GM12801 (cell line): ENCODE results near the gene SENP2.

ENCODE experiments used
- CTCF ChIP-seq: IDR thresholded peaks from one replicate; pipeline ENCODE4 v1.5.1; 2011; ENCODE audit warnings: control low read depth; ENCODE audit not compliant: insufficient read length; ENCODE audit errors: extremely low read depth

SENP2 gene

DNA sequence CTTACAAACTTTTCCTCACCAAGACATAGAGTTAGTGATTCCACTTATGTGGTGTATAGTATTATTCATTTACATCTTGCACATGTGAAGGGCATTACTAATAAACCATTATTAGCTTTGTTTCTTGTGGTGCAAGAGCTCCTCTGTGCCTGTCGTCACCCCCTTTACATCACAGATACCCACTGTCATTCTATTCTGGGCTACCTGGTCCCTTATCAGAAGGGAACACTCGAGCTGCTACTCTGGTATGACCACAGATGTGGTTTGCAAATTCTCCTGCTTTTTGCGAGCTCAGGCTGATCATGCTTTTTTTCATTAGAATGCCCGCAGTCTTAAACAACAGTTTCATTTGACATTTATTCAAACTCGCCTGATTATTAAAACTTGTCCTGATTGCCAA is 13.9 kb upstream of the SENP2 start:
- TF ChIP-seq CTCF: no peak

DNA sequence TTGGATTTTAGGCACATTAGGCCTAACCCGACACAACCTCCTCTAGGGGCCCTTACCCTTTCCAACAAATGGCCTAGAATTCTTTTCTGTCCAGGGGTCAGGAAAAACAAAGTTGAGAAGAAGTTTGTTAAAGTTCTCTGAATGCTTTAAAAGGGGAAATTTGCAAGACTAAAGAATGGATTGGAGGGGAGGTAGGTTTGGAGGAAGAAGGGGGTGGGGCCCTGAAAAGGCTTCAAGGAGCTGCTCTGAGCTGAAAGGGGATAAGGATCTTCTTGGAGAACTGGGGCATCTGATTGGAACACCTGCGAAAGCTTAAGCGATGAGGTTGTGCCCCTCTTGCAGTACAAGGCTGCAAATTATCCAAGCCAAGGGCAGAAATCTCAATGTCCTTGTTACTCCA is 3.9 kb upstream of the SENP2 start:
- TF ChIP-seq CTCF: no peak

- TF ChIP-seq CTCF: no peak
Observed at GRCh38 chr3:185582871-185583270, 3.2 kb upstream of the SENP2 start.

DNA sequence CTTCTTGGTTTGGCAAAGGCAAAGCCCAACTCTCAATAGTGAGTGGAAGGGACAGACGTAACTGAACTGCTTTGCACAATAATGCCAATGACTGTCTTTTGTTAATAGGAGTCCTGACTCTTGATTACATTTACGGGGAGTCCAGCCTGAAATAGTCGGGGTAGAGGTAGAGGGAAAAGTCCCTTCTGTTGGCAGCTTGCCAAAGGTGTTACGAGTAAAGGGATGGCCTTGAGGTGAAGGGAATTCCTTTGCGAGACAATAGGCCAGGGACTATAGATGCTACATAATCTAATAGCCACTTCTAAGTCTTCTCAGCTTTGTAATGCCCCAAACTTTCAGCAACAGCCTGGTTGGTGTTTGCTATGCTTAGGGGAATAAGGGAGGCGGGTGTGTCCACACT is 2.2 kb upstream of the SENP2 start:
- TF ChIP-seq CTCF: no peak

DNA sequence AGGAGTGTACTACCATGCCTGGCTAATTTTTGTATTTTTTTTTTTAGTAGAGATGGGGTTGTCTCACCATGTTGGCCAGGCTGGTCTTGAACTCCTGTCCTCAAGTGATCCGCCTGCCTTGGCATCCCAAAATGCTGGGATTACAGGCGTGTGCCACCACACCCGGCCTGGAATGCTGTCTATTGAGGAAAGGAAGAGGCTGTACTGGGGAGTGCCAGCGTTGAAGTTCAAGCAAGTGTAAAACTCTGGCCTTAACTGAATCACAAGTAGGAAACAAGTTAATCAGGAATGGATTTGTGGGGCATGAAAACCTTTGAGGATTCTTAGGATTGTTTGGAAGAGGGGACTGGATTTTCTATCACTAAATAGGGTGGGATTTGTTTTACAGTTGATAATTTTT is 1.4 kb upstream of the SENP2 start:
- TF ChIP-seq CTCF: no peak

GRCh38 chr3:185585518-185585858 is 607 bp upstream of the SENP2 start:
- no peak for TF ChIP-seq CTCF

GRCh38 chr3:185586686-185587039 is 568 bp downstream of the SENP2 start:
- TF ChIP-seq CTCF: no peak

DNA sequence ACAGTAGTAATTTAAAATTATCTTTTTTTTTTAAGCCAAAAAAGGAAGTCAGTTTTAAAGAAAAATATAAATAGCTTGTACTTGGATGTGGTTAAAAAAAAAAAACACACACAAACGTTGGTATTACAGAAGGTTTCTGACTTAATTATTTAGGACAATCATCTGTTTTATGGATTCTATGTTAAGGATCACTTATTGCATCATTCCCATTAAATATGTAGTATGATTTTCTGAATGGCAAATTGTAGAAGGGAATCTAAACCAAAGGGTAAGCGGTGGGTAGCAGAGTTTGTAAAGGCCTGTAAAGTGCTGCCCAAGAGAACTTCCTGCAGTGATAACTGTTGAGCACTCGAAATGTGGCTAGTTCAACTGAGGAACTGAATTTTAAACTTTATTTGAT is 8.0 kb downstream of the SENP2 start:
- no peak for TF ChIP-seq CTCF
